Measurements from ENCODE around the gene HHAT.

- TF ChIP-seq, protein P1, sequence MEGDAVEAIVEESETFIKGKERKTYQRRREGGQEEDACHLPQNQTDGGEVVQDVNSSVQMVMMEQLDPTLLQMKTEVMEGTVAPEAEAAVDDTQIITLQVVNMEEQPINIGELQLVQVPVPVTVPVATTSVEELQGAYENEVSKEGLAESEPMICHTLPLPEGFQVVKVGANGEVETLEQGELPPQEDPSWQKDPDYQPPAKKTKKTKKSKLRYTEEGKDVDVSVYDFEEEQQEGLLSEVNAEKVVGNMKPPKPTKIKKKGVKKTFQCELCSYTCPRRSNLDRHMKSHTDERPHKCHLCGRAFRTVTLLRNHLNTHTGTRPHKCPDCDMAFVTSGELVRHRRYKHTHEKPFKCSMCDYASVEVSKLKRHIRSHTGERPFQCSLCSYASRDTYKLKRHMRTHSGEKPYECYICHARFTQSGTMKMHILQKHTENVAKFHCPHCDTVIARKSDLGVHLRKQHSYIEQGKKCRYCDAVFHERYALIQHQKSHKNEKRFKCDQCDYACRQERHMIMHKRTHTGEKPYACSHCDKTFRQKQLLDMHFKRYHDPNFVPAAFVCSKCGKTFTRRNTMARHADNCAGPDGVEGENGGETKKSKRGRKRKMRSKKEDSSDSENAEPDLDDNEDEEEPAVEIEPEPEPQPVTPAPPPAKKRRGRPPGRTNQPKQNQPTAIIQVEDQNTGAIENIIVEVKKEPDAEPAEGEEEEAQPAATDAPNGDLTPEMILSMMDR (IDR thresholded peaks at IDR 0.05; ENCODE audit: low read depth, low read length), result no peak
- TF ChIP-seq POLR2A (IDR thresholded peaks at IDR 0.05; ENCODE audit: extremely low read depth, insufficient read length) (no peak), MAX (IDR thresholded peaks at IDR 0.05; ENCODE audit: low read depth, low read length) (no peak)
Measured at GRCh38 chr1:210416681-210417080, 88.0 kb downstream of the HHAT start.
